Measurements from ENCODE around the gene CABP1.

- TF ChIP-seq CTCF (IDR thresholded peaks at IDR 0.05), result no peak
- no peak for TF ChIP-seq POLR2A (IDR thresholded peaks at IDR 0.05)
These were observed at the start of gene CABP1 for GRCh38 chr12:120639771-120640721.
